Measurements from ENCODE around the gene PSMD9. TPM values are rescaled to one million over a fixed set of nuclear protein-coding genes. Genes with fewer than 3 reads are reported as not detected.

Gene PSMD9
- total and polyA plus RNA-seq, 10 of the 15 experiments (the other 5 are each of a cell fraction or from before 2014, with no cell fraction given) = 14.6 to 152 (median 58.1) TPM

- TF ChIP-seq REST (IDR thresholded peaks at IDR 0.05; ENCODE audit: low read depth, low read length) (no peak), ZNF274 (IDR thresholded peaks at IDR 0.05; ENCODE audit: insufficient read depth, insufficient read length) (no peak), HSF1 (IDR thresholded peaks at IDR 0.05; ENCODE audit: low read depth, low read length) (no peak)
These were observed 14.6 kb downstream of the PSMD9 start (continued) for GRCh38 chr12:121903202-121903601.

GRCh38 chr12:121905746-121906145 lies 17.2 kb downstream of the PSMD9 start:
- Histone ChIP-seq H3K79me2 (ENCODE audit: control insufficient read depth, insufficient read depth, low read length) (no peaks in the 10 kb centered on the region), H3K36me3 (ENCODE audit: control insufficient read depth in 2 of 2, insufficient read depth in 2 of 2, low read length in 1 of 2) (peaks cover 10 to 16% of the 10 kb centered on the region in 2 experiments), H3K27me3 (replicated peaks in 1 of 2; ENCODE audit: control insufficient read depth in 2 of 2, insufficient read depth in 2 of 2, low read length in 1 of 2) (no peaks in the 10 kb centered on the region), H3K9me3 (replicated peaks; ENCODE audit: control insufficient read depth, insufficient read depth, low read length) (no peaks in the 10 kb centered on the region; the same call in 2 of the 3 replicates), H3K27ac (ENCODE audit: control insufficient read depth, insufficient read depth) (no peak overlapping the region), H3K9ac (ENCODE audit: control insufficient read depth, insufficient read depth, low read length) (no peak overlapping the region), H2AFZ (ENCODE audit: control insufficient read depth, low read depth, low read length) (no peak overlapping the region), H3K4me3 (no peak overlapping the region), H4K20me1 (ENCODE audit: control insufficient read depth, insufficient read depth) (no peaks in the 10 kb centered on the region; the same call in 1 of the 2 replicates), H3K4me1 (ENCODE audit: control insufficient read depth, insufficient read depth, low read length) (no peaks in the 10 kb centered on the region), H3K4me2 (ENCODE audit: control insufficient read depth, insufficient read depth) (no peak overlapping the region)
- RAD21 ChIA-PET (ENCODE audit: unreplicated experiment) = no interaction called here
- BruUV-seq (replicated peaks) = no TSS peak
- intact Hi-C loops (cut with micrococcal nuclease; ENCODE audit: unreplicated experiment) (no loop called here), in situ Hi-C loops (cut with MboI) (no loop called here)
- CTCF ChIA-PET = interaction anchor here (0.8 to 1.7 kb wide), 2 partner anchors 11 to 112 kb away, joined by 3 read pairs; partner anchors contain the start of gene RHOF
- DNase-seq (ENCODE audit: low read depth, low spot score) = no peak
- POLR2A ChIA-PET = no interaction called here
- SMC1A ChIA-PET (ENCODE audit: uncharacterized antibody, unreplicated experiment) = interaction anchor here (0.7 kb wide), 1 partner anchor 375 kb away, joined by 3 read pairs; no protein-coding TSS in a partner anchor
- ATAC-seq = no peak
- FAIRE-seq = no peak
- 96% methylated on average over 4 of the region's 4 CpGs for WGBS (ENCODE audit: insufficient coverage, insufficient replicate concordance, low lambda C conversion rate, missing lambda C conversion rate)
- TF ChIP-seq CTCF (IDR thresholded peaks at IDR 0.05 in 2 of 3, conservative IDR thresholded peaks at IDR 0.05 in 1 of 3; ENCODE audit: control insufficient read depth in 2 of 3, extremely low read depth in 1 of 3, insufficient read depth in 1 of 3, low read depth in 3 of 3, low read length in 3 of 3) (no peak), NR2C1 (IDR thresholded peaks at IDR 0.05) (no peak), ATF3 (IDR thresholded peaks at IDR 0.05; ENCODE audit: borderline replicate concordance, extremely low read depth, low read depth, low read length) (no peak), RB1 (IDR thresholded peaks at IDR 0.05; ENCODE audit: borderline replicate concordance) (no peak), NRF1 (conservative IDR thresholded peaks at IDR 0.05; ENCODE audit: low read depth, low read length) (no peak), RELB (IDR thresholded peaks at IDR 0.05; ENCODE audit: low read depth) (no peak), TCF12 (IDR thresholded peaks at IDR 0.05; ENCODE audit: low read depth, low read length) (no peak), TAF1 (IDR thresholded peaks at IDR 0.05; ENCODE audit: borderline replicate concordance, low read depth, low read length) (no peak)

Measured in GM12878 (cell line).